ENCODE data around the gene TNC. TPM values are rescaled to one million over a fixed set of nuclear protein-coding genes. Genes with fewer than 3 reads are reported as not detected.

Gene TNC
- total and polyA plus RNA-seq, 8 donors, result 0.31 to 12.5 (median 1.4) TPM

- Histone ChIP-seq H3K4me1 (peaks cover 0 to 10% (median 0%) of the 10 kb centered on the region in 3 donors), H3K27me3 (peaks cover 0 to 18% (median 0%) of the 10 kb centered on the region in 4 donors), H3K27ac (no peak overlapping the region), H3K36me3 (no peaks in the 10 kb centered on the region), H3K4me3 (no peak overlapping the region), H3K9me3 (no peaks in the 10 kb centered on the region)
- WGBS, 2 donors, result 54 to 63% methylated on average over 8 of the region's 8 CpGs
- no peak for ATAC-seq
- intact Hi-C loops (cut with DNase I), result no loop called here
- FAIRE-seq, result no peak
- no peak for TF ChIP-seq CTCF (IDR thresholded peaks at IDR 0.05)
- no peak for DNase-seq
Observed at GRCh38 chr9:115116421-115117284, 1.3 kb downstream of the TNC start.

- H3K27me3 ChIP-seq, result peaks cover 0 to 18% (median 0%) of the 10 kb centered on the region in 4 donors
- H3K4me1 ChIP-seq, result peaks cover 0 to 10% (median 0%) of the 10 kb centered on the region in 3 donors
- 13 to 18% methylated on average over 1 of the region's 1 CpG for WGBS, 2 donors
- FAIRE-seq, result no peak
- H3K9me3 ChIP-seq, result no peaks in the 10 kb centered on the region
- no peaks in the 10 kb centered on the region for H3K36me3 ChIP-seq
- no peak for ATAC-seq
- intact Hi-C loops (cut with DNase I), result no loop called here
- no peak for DNase-seq
- no peak overlapping the region for H3K4me3 ChIP-seq
- no peak overlapping the region for H3K27ac ChIP-seq
- no peak for TF ChIP-seq CTCF (IDR thresholded peaks at IDR 0.05)
Observed at GRCh38 chr9:115115924-115116323, 2.0 kb downstream of the TNC start.

GRCh38 chr9:115115117-115115880 lies 2.7 kb downstream of the TNC start:
- DNase-seq (no peak), ATAC-seq (no peak), FAIRE-seq (no peak)
- Histone ChIP-seq H3K36me3 (no peaks in the 10 kb centered on the region), H3K9me3 (no peaks in the 10 kb centered on the region), H3K27me3 (peaks cover 0 to 18% (median 0%) of the 10 kb centered on the region in 4 donors), H3K4me3 (no peak overlapping the region), H3K27ac (no peak overlapping the region), H3K4me1 (peaks cover 0 to 10% (median 0%) of the 10 kb centered on the region in 3 donors)
- intact Hi-C loops (cut with DNase I), result no loop called here
- 57 to 60% methylated on average over 2 of the region's 2 CpGs for WGBS, 2 donors
- no peak for TF ChIP-seq CTCF (IDR thresholded peaks at IDR 0.05)

- Histone ChIP-seq H3K4me1 (peaks cover 0 to 10% (median 0%) of the 10 kb centered on the region in 3 donors), H3K36me3 (no peaks in the 10 kb centered on the region), H3K9me3 (no peaks in the 10 kb centered on the region), H3K27ac (no peak overlapping the region), H3K4me3 (no peak overlapping the region), H3K27me3 (peaks cover 0 to 18% (median 0%) of the 10 kb centered on the region in 4 donors)
- FAIRE-seq (no peak), DNase-seq (no peak), ATAC-seq (no peak)
- intact Hi-C loops (cut with DNase I), result no loop called here
- WGBS, 2 donors, result 47 to 58% methylated on average over 2 of the region's 2 CpGs
- no peak for TF ChIP-seq CTCF (IDR thresholded peaks at IDR 0.05)
Observed at GRCh38 chr9:115114546-115114945, 3.4 kb downstream of the TNC start.

Measured in pancreas (tissue), 10 donors.